ENCODE results near the gene ZBTB20.

The ZBTB20 gene

GRCh38 chr3:114383875-114384557 is 763.1 kb downstream of the ZBTB20 start:
- peak overlapping the region; percentile 26; the same call in 1 of the 2 replicates for H3K9ac ChIP-seq (ENCODE audit: low read length)
- H3K27me3 ChIP-seq (ENCODE audit: low read length): no peaks in the 10 kb centered on the region
- no peak overlapping the region for H3K27ac ChIP-seq (ENCODE audit: low read depth, low read length)
- no peaks in the 10 kb centered on the region for H3K9me3 ChIP-seq (ENCODE audit: insufficient read depth, low read length)
- peak overlapping the region; percentile 49 for H3K4me2 ChIP-seq (ENCODE audit: low read depth, low read length, poor library complexity, severe bottlenecking)
- H2AFZ ChIP-seq (ENCODE audit: low read depth, low read length, severe bottlenecking): peak overlapping the region; percentile 95
- H3K36me3 ChIP-seq (ENCODE audit: low read length): no peaks in the 10 kb centered on the region
- no peaks in the 10 kb centered on the region for H3F3A ChIP-seq (ENCODE audit: insufficient read depth)
- H4K20me1 ChIP-seq (ENCODE audit: low read depth, low read length): no peaks in the 10 kb centered on the region
- TF ChIP-seq CTCF (IDR thresholded peaks at IDR 0.05; ENCODE audit: insufficient read depth, low read length, poor library complexity, severe bottlenecking): peak; percentile 91
- TF ChIP-seq EZH2phosphoT487 (conservative IDR thresholded peaks at IDR 0.05; ENCODE audit: low read length): no peak
- H3K9me2 ChIP-seq (replicated peaks; ENCODE audit: insufficient read depth, low read length): no peaks in the 10 kb centered on the region
- no peaks in the 10 kb centered on the region for H3K79me2 ChIP-seq (ENCODE audit: insufficient read depth, low read length)
- no peak overlapping the region for H3K4me3 ChIP-seq (ENCODE audit: insufficient read depth, low read length, poor library complexity, severe bottlenecking)

GRCh38 chr3:114380233-114380651 is 766.8 kb downstream of the ZBTB20 start:
- H2AFZ ChIP-seq (ENCODE audit: low read depth, low read length, severe bottlenecking): no peak overlapping the region
- H3K4me2 ChIP-seq (ENCODE audit: low read depth, low read length, poor library complexity, severe bottlenecking): no peak overlapping the region
- H3K9ac ChIP-seq (ENCODE audit: low read length): no peak overlapping the region
- no peaks in the 10 kb centered on the region for H3F3A ChIP-seq (ENCODE audit: insufficient read depth)
- no peak overlapping the region for H3K27ac ChIP-seq (ENCODE audit: low read depth, low read length)
- no peaks in the 10 kb centered on the region for H4K20me1 ChIP-seq (ENCODE audit: low read depth, low read length)
- H3K9me3 ChIP-seq (ENCODE audit: insufficient read depth, low read length): no peaks in the 10 kb centered on the region
- no peaks in the 10 kb centered on the region for H3K9me2 ChIP-seq (replicated peaks; ENCODE audit: insufficient read depth, low read length)
- no peaks in the 10 kb centered on the region for H3K79me2 ChIP-seq (ENCODE audit: insufficient read depth, low read length)
- H3K27me3 ChIP-seq (ENCODE audit: low read length): no peaks in the 10 kb centered on the region
- no peaks in the 10 kb centered on the region for H3K36me3 ChIP-seq (ENCODE audit: low read length)
- H3K4me3 ChIP-seq (ENCODE audit: insufficient read depth, low read length, poor library complexity, severe bottlenecking): no peak overlapping the region
- TF ChIP-seq CTCF (IDR thresholded peaks at IDR 0.05; ENCODE audit: insufficient read depth, low read length, poor library complexity, severe bottlenecking) (no peak), EZH2phosphoT487 (conservative IDR thresholded peaks at IDR 0.05; ENCODE audit: low read length) (no peak)

- Histone ChIP-seq H3F3A (ENCODE audit: insufficient read depth) (no peaks in the 10 kb centered on the region), H4K20me1 (ENCODE audit: low read depth, low read length) (no peaks in the 10 kb centered on the region), H3K79me2 (ENCODE audit: insufficient read depth, low read length) (no peaks in the 10 kb centered on the region), H2AFZ (ENCODE audit: low read depth, low read length, severe bottlenecking) (no peak overlapping the region), H3K4me2 (ENCODE audit: low read depth, low read length, poor library complexity, severe bottlenecking) (no peak overlapping the region), H3K4me3 (ENCODE audit: insufficient read depth, low read length, poor library complexity, severe bottlenecking) (no peak overlapping the region), H3K9ac (ENCODE audit: low read length) (no peak overlapping the region), H3K27me3 (ENCODE audit: low read length) (no peaks in the 10 kb centered on the region), H3K27ac (ENCODE audit: low read depth, low read length) (no peak overlapping the region), H3K9me3 (ENCODE audit: insufficient read depth, low read length) (no peaks in the 10 kb centered on the region), H3K9me2 (replicated peaks; ENCODE audit: insufficient read depth, low read length) (no peaks in the 10 kb centered on the region), H3K36me3 (ENCODE audit: low read length) (no peaks in the 10 kb centered on the region)
- no peak for TF ChIP-seq EZH2phosphoT487 (conservative IDR thresholded peaks at IDR 0.05; ENCODE audit: low read length)
Measured at GRCh38 chr3:114379266-114379665, 767.8 kb downstream of the ZBTB20 start.

GRCh38 chr3:114378760-114379159 is 768.3 kb downstream of the ZBTB20 start:
- H4K20me1 ChIP-seq (ENCODE audit: low read depth, low read length): no peaks in the 10 kb centered on the region
- no peak overlapping the region for H3K27ac ChIP-seq (ENCODE audit: low read depth, low read length)
- H3K79me2 ChIP-seq (ENCODE audit: insufficient read depth, low read length): no peaks in the 10 kb centered on the region
- no peaks in the 10 kb centered on the region for H3F3A ChIP-seq (ENCODE audit: insufficient read depth)
- no peak overlapping the region for H3K9ac ChIP-seq (ENCODE audit: low read length)
- no peaks in the 10 kb centered on the region for H3K9me2 ChIP-seq (replicated peaks; ENCODE audit: insufficient read depth, low read length)
- H3K4me2 ChIP-seq (ENCODE audit: low read depth, low read length, poor library complexity, severe bottlenecking): no peak overlapping the region
- H3K36me3 ChIP-seq (ENCODE audit: low read length): no peaks in the 10 kb centered on the region
- no peaks in the 10 kb centered on the region for H3K9me3 ChIP-seq (ENCODE audit: insufficient read depth, low read length)
- H3K27me3 ChIP-seq (ENCODE audit: low read length): no peaks in the 10 kb centered on the region
- no peak for TF ChIP-seq EZH2phosphoT487 (conservative IDR thresholded peaks at IDR 0.05; ENCODE audit: low read length)
- TF ChIP-seq CTCF (IDR thresholded peaks at IDR 0.05; ENCODE audit: insufficient read depth, low read length, poor library complexity, severe bottlenecking): no peak
- no peak overlapping the region for H2AFZ ChIP-seq (ENCODE audit: low read depth, low read length, severe bottlenecking)
- no peak overlapping the region for H3K4me3 ChIP-seq (ENCODE audit: insufficient read depth, low read length, poor library complexity, severe bottlenecking)

Measured in SU-DHL-6 (cell line).